ENCODE measurements around the gene NSMCE4A.

- TF ChIP-seq POLR2A (IDR thresholded peaks at IDR 0.05; ENCODE audit: low read depth, low read length), result no peak
- TF ChIP-seq TAF1 (IDR thresholded peaks at IDR 0.05; ENCODE audit: borderline replicate concordance, low read depth, low read length), result no peak
- TF ChIP-seq POLR2AphosphoS5 (IDR thresholded peaks at IDR 0.05; ENCODE audit: low read depth, low read length), result no peak
Observed at GRCh38 chr10:121981346-121981745, 6.3 kb upstream of the NSMCE4A start.
